KMS-11 (cell line): Measurements from ENCODE around the gene HK3.

Experiments
- H2AFZ ChIP-seq: fragments of 200-600 bp; sonication (generic); 2 replicates; pipeline ENCODE4 v1.6.1; 2016; ENCODE audit warnings: antibody characterized with exemption, mixed run types, low read depth
- H3K27ac ChIP-seq: fragments of 200-600 bp; sonication (generic); 2 replicates; pipeline ENCODE4 v1.6.1; 2016; ENCODE audit warnings: mild to moderate bottlenecking, mixed run types
- H3K27me3 ChIP-seq: fragments of 200-600 bp; sonication (generic); 2 replicates; pipeline ENCODE4 v1.6.1; 2017; ENCODE audit warnings: mild to moderate bottlenecking, low read depth, mixed run types, moderate library complexity; ENCODE audit not compliant: insufficient read depth
- H3K36me3 ChIP-seq: fragments of 200-600 bp; sonication (generic); 2 replicates; pipeline ENCODE4 v1.6.1; 2017; ENCODE audit warnings: mild to moderate bottlenecking, mixed run types; ENCODE audit not compliant: insufficient read depth
- H3K4me1 ChIP-seq: fragments of 200-600 bp; sonication (generic); 2 replicates; pipeline ENCODE4 v1.6.1; 2016; ENCODE audit warnings: mild to moderate bottlenecking, low read depth, mixed run types; ENCODE audit not compliant: poor library complexity, severe bottlenecking
- H3K4me2 ChIP-seq: fragments of 200-600 bp; sonication (generic); 2 replicates; pipeline ENCODE4 v1.7.0; 2016; ENCODE audit warnings: mild to moderate bottlenecking, mixed run types
- H3K4me3 ChIP-seq: fragments of 200-600 bp; sonication (generic); IDR thresholded peaks from 2 replicates; pipeline ENCODE4 v1.6.1; 2017; ENCODE audit warnings: low read depth, low read length, mixed read lengths; ENCODE audit not compliant: insufficient read depth
- H3K79me2 ChIP-seq: fragments of 200-600 bp; sonication (generic); 2 replicates; pipeline ENCODE4 v1.6.1; 2016; ENCODE audit warnings: low read depth, mixed run types; ENCODE audit not compliant: insufficient read depth
- H3K9ac ChIP-seq: fragments of 200-600 bp; sonication (generic); 2 replicates; pipeline ENCODE4 v1.6.1; 2016; ENCODE audit warnings: mild to moderate bottlenecking, mixed run types
- H4K20me1 ChIP-seq: fragments of 200-600 bp; sonication (generic); 2 replicates; pipeline ENCODE4 v1.6.1; 2016; ENCODE audit warnings: mild to moderate bottlenecking, mixed run types; ENCODE audit not compliant: insufficient read depth
- TF ChIP-seq, protein P1 (sequence below): fragments of 200-600 bp; sonication (generic); conservative IDR thresholded peaks from 2 replicates; pipeline ENCODE4 v1.6.1; 2017; ENCODE audit warnings: low read depth, mild to moderate bottlenecking, antibody characterized with exemption, low read length, moderate library complexity, mixed read lengths

Gene HK3

DNA sequence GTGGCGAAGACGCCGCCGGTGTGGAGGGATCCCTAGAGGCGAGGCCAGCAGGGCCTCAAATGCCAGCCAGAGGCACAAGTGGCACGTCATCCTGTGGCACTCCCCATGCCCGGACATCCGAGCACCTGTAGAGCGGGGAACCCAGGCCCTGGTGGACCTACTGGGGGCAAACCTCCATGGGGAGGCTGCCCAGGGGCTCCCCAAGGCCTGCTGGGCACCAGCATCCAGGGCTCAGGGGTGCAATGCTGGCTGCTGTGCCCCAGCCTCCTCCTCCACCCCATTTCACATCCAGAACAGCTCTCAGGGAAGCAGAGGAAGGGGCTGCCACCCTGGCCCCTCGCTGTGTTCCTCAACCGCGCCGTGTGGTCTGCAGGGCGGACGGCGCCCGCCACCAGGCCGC is 43.5 kb downstream of the HK3 start:
- TF ChIP-seq, protein P1, sequence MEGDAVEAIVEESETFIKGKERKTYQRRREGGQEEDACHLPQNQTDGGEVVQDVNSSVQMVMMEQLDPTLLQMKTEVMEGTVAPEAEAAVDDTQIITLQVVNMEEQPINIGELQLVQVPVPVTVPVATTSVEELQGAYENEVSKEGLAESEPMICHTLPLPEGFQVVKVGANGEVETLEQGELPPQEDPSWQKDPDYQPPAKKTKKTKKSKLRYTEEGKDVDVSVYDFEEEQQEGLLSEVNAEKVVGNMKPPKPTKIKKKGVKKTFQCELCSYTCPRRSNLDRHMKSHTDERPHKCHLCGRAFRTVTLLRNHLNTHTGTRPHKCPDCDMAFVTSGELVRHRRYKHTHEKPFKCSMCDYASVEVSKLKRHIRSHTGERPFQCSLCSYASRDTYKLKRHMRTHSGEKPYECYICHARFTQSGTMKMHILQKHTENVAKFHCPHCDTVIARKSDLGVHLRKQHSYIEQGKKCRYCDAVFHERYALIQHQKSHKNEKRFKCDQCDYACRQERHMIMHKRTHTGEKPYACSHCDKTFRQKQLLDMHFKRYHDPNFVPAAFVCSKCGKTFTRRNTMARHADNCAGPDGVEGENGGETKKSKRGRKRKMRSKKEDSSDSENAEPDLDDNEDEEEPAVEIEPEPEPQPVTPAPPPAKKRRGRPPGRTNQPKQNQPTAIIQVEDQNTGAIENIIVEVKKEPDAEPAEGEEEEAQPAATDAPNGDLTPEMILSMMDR, result no peak
- Histone ChIP-seq H3K4me2 (no peak overlapping the region), H3K79me2 (no peaks in the 10 kb centered on the region), H3K4me1 (no peaks in the 10 kb centered on the region), H3K9ac (no peak overlapping the region), H3K27me3 (peaks cover 48% of the 10 kb centered on the region; the same call in 1 of the 2 replicates), H4K20me1 (no peaks in the 10 kb centered on the region), H2AFZ (no peak overlapping the region), H3K36me3 (no peaks in the 10 kb centered on the region), H3K4me3 (no peak overlapping the region), H3K27ac (no peak overlapping the region)

DNA sequence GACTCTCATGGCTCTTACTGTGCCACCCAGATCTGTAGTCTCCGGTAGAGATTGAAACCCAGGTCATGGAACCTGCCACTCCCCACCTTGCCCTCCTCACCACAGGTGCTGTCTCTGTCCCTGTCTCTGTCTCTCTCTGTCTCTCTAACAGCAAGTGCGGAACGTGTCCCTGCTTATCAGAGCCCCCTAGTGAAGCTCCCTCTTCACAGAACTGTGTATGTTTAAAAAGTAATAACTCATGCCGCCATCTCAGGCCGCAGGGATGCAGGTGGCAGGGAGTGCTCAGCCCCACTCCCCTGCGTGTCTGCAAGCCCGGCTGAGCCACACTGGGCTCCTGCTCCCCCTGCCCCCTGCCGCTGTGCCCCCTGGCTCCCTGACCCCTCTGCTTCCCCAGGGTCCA is 45.0 kb downstream of the HK3 start:
- Histone ChIP-seq H3K79me2 (no peaks in the 10 kb centered on the region), H3K9ac (no peak overlapping the region), H3K36me3 (no peaks in the 10 kb centered on the region), H3K4me2 (no peak overlapping the region), H4K20me1 (no peaks in the 10 kb centered on the region), H3K27me3 (peaks cover 46% of the 10 kb centered on the region; the same call in 1 of the 2 replicates), H3K4me3 (no peak overlapping the region), H3K4me1 (no peaks in the 10 kb centered on the region), H3K27ac (no peak overlapping the region), H2AFZ (no peak overlapping the region)
- TF ChIP-seq, protein P1, result no peak

DNA sequence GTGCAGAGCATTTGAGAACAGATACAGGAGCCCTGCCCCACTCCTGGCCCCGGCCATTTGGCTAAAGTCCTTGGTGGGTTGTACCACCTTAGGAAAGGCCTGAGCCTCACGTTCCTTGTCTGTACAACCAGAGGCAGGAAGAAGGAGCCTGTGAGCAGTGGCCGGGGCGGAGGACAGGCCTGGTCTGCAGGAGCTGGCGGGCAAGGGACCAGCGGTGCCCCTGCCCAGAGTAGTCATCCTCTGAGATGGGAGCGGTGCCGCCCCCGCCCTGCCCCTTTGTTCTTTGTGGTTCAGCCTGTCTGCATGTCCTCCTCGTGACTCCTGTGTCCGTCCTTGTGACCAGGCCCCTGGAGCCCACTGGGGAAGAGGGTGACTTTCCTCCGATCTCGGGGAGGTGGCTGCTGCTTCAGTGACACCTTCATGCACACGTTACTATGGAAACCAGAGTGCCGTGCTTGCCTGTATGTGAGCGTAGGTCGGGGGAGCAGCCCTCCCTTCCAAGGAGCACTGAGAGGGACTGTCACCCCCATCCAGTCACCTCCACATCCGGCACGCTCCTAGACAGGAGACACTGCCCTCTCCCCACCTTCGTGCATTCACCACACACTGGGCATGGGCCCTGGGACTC is 45.9 kb downstream of the HK3 start:
- Histone ChIP-seq H3K27ac (no peak overlapping the region), H3K9ac (no peak overlapping the region), H3K27me3 (peaks cover 52% of the 10 kb centered on the region; the same call in 1 of the 2 replicates), H3K79me2 (no peaks in the 10 kb centered on the region), H4K20me1 (no peaks in the 10 kb centered on the region), H3K36me3 (no peaks in the 10 kb centered on the region), H2AFZ (no peak overlapping the region), H3K4me3 (no peak overlapping the region), H3K4me2 (no peak overlapping the region), H3K4me1 (no peaks in the 10 kb centered on the region)
- TF ChIP-seq, protein P1, result no peak

DNA sequence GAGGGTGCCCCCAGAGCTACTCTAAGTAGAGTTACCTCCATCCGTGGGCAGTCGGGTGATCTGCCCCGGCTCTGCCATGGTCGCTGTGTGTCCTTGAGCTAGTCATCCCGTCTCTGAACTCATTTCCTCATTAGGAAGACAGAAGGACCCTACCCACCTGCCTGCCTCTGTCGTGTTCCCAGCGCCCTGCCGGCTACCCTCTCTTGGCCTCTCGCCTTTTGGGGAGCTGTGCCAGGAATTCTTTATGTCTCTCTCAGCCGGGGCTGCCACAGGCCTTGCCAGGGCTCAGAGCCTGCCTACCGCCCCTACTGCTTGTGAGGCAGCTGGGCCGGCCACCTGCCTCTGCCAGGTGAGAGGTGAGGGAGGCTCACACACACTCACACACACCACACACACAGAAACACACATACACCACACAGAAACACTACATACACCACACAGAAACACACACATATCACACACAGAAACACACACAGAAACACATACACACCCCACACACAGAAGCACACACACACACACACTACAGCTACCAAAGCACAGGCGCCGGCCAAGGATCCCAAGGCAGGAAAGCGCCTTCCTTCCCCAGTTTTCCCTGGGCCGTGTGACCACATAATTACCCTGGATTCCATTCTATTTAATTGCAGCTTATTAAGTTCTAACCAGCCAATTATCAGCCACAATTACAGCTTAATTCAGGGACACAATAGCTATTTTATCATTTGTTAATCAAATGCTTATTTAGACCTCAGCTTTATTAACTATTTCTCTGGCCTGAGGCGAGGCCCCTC is 47.1 kb downstream of the HK3 start:
- H3K36me3 ChIP-seq, result no peaks in the 10 kb centered on the region
- no peak overlapping the region for H2AFZ ChIP-seq
- H3K4me2 ChIP-seq, result no peak overlapping the region
- no peak overlapping the region for H3K4me3 ChIP-seq
- H3K27me3 ChIP-seq, result peaks cover 51% of the 10 kb centered on the region; the same call in 1 of the 2 replicates
- H3K27ac ChIP-seq, result no peak overlapping the region
- H4K20me1 ChIP-seq, result no peaks in the 10 kb centered on the region
- no peaks in the 10 kb centered on the region for H3K4me1 ChIP-seq
- TF ChIP-seq, protein P1, result no peak
- H3K9ac ChIP-seq, result no peak overlapping the region
- H3K79me2 ChIP-seq, result no peaks in the 10 kb centered on the region
